HEK293T (cell line): ENCODE results near the gene SCARB2.

Source experiments
- ARNT ChIP-seq: fragments of 450-650 bp; IDR thresholded peaks from 2 replicates; pipeline ENCODE4 v1.6.1; 2017; ENCODE audit warnings: mild to moderate bottlenecking
- BHLHE40 ChIP-seq: fragments of 450-650 bp; IDR thresholded peaks from 2 replicates; pipeline ENCODE4 v1.6.1; 2016; ENCODE audit warnings: mild to moderate bottlenecking, moderate library complexity, borderline replicate concordance
- ELF4 ChIP-seq: fragments of 450-650 bp; IDR thresholded peaks from 2 replicates; pipeline ENCODE4 v1.6.1; 2017; ENCODE audit warnings: antibody characterized with exemption
- FOXK2 ChIP-seq: fragments of 450-650 bp; IDR thresholded peaks from 2 replicates; pipeline ENCODE4 v1.6.1; 2016; ENCODE audit warnings: mild to moderate bottlenecking
- FOXM1 ChIP-seq: fragments of 450-650 bp; IDR thresholded peaks from 2 replicates; pipeline ENCODE4 v1.6.1; 2017; ENCODE audit warnings: mild to moderate bottlenecking, borderline replicate concordance
- HDGF ChIP-seq: fragments of 450-650 bp; IDR thresholded peaks from 2 replicates; pipeline ENCODE4 v1.6.1; 2017; ENCODE audit warnings: antibody characterized with exemption, borderline replicate concordance
- SUZ12 ChIP-seq: fragments of 450-650 bp; IDR thresholded peaks from 2 replicates; pipeline ENCODE4 v1.6.1; 2016; ENCODE audit warnings: mild to moderate bottlenecking

- TF ChIP-seq FOXM1: peak; percentile 59; the same call in 1 of the 2 replicates
- TF ChIP-seq FOXK2: no peak
- no peak for TF ChIP-seq HDGF
- TF ChIP-seq SUZ12: no peak
- TF ChIP-seq ARNT: no peak
- TF ChIP-seq BHLHE40: no peak
- TF ChIP-seq ELF4: peak; percentile 75
Observed at GRCh38 chr4:76148142-76148865, 65.3 kb downstream of the SCARB2 start, which contains the start of gene NUP54.
